ENCODE data around the gene CDKN2AIP. TPM values are rescaled to one million over a fixed set of nuclear protein-coding genes. Genes with fewer than 3 reads are reported as not detected.

Gene CDKN2AIP
- total RNA-seq, 1 experiment from 2014 or later, result 24.0 TPM

GRCh38 chr4:183436417-183436816 is 8.0 kb upstream of the CDKN2AIP start:
- no peaks in the 10 kb centered on the region for H4K20me1 ChIP-seq (ENCODE audit: control insufficient read depth, insufficient read depth, insufficient read length)
- no peaks in the 10 kb centered on the region for H3K23me2 ChIP-seq (ENCODE audit: insufficient read length, low read depth, low read length, poor library complexity, severe bottlenecking)
- no peak overlapping the region for H2BK15ac ChIP-seq (ENCODE audit: low read depth, low read length)
- no peak overlapping the region for H2AK5ac ChIP-seq (ENCODE audit: insufficient read length, low read length)
- no peak overlapping the region for H3K4me2 ChIP-seq (ENCODE audit: insufficient read depth, insufficient read length, low read length)
- H2BK120ac ChIP-seq (ENCODE audit: low read depth, low read length, poor library complexity, severe bottlenecking), result no peak overlapping the region
- no peak overlapping the region for H2BK20ac ChIP-seq (ENCODE audit: low read depth, low read length, poor library complexity, severe bottlenecking)
- no peak overlapping the region for H4K91ac ChIP-seq (ENCODE audit: insufficient read length, low read depth, low read length)
- H3K79me1 ChIP-seq (ENCODE audit: insufficient read depth, low read depth, low read length, poor library complexity, severe bottlenecking), result no peaks in the 10 kb centered on the region
- no peak overlapping the region for H3K14ac ChIP-seq (ENCODE audit: insufficient read depth, low read length)
- H3K27me3 ChIP-seq (ENCODE audit: insufficient read depth, low read length), result no peaks in the 10 kb centered on the region
- H3K9ac ChIP-seq (ENCODE audit: extremely low read depth, insufficient read length, low read length), result no peak overlapping the region
- no peak overlapping the region for H3K4ac ChIP-seq (ENCODE audit: low read depth, low read length)
- H3K18ac ChIP-seq (ENCODE audit: insufficient read length, low read depth, low read length), result no peak overlapping the region
- peaks cover 4% of the 10 kb centered on the region for H3K9me3 ChIP-seq (ENCODE audit: control insufficient read depth, low read depth, low read length)
- H3K4me1 ChIP-seq (ENCODE audit: insufficient read depth, low read length), result no peaks in the 10 kb centered on the region; the same call in 1 of the 2 replicates
- no peak overlapping the region for H2AFZ ChIP-seq (ENCODE audit: low read length)
- Mint-ChIP-seq H3K9me3 (peaks cover 14 to 15% of the 10 kb centered on the region in 2 experiments), H3K4me3 (no peak overlapping the region), H3K36me3 (ENCODE audit: insufficient read depth in 1 of 3, low read depth in 3 of 3) (peaks cover 4 to 20% (median 8%) of the 10 kb centered on the region in 3 experiments; a peak in 5 of 7 replicates), H3K4me1 (peaks cover 28 to 33% of the 10 kb centered on the region in 2 experiments), H3K27ac (peak overlapping the region in 2 of 3 experiments; percentile 48 to 83; a peak in 2 of 7 replicates), H3K27me3 (ENCODE audit: low read depth) (peaks cover 3% of the 10 kb centered on the region; the same call in 1 of the 2 replicates)
- no peak overlapping the region for H3K56ac ChIP-seq (ENCODE audit: insufficient read length, low read depth, low read length)
- H2BK5ac ChIP-seq (ENCODE audit: insufficient read length, low read length), result no peak overlapping the region
- peak; percentile 51 for DNase-seq
- no peak overlapping the region for H2BK12ac ChIP-seq (ENCODE audit: insufficient read length, low read depth, low read length)
- H3T11ph ChIP-seq (ENCODE audit: low read length), result no peak overlapping the region
- TF ChIP-seq, protein P1, sequence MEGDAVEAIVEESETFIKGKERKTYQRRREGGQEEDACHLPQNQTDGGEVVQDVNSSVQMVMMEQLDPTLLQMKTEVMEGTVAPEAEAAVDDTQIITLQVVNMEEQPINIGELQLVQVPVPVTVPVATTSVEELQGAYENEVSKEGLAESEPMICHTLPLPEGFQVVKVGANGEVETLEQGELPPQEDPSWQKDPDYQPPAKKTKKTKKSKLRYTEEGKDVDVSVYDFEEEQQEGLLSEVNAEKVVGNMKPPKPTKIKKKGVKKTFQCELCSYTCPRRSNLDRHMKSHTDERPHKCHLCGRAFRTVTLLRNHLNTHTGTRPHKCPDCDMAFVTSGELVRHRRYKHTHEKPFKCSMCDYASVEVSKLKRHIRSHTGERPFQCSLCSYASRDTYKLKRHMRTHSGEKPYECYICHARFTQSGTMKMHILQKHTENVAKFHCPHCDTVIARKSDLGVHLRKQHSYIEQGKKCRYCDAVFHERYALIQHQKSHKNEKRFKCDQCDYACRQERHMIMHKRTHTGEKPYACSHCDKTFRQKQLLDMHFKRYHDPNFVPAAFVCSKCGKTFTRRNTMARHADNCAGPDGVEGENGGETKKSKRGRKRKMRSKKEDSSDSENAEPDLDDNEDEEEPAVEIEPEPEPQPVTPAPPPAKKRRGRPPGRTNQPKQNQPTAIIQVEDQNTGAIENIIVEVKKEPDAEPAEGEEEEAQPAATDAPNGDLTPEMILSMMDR (conservative IDR thresholded peaks at IDR 0.05), result no peak
- no peak overlapping the region for H4K8ac ChIP-seq (replicated peaks; ENCODE audit: insufficient read length, low read depth, low read length)
- no peak overlapping the region for H3K27ac ChIP-seq (ENCODE audit: insufficient read length, low read depth, low read length)
- H3K79me2 ChIP-seq (ENCODE audit: insufficient read depth, low read length), result no peaks in the 10 kb centered on the region
- WGBS (ENCODE audit: extremely low coverage, insufficient read length, low lambda C conversion rate), result no CpG with 5 or more reads among the region's 6 CpGs
- H4K5ac ChIP-seq (ENCODE audit: insufficient read length, low read depth, low read length), result no peak overlapping the region
- H3K23ac ChIP-seq (ENCODE audit: insufficient read length, low read depth, low read length), result no peak overlapping the region

Data from H9 (cell line).